GM21381 (cell line): ENCODE results near the gene HSPH1.
"Not testable (repeated sequence)": the region's sequence is repeated elsewhere in the genome, so short reads cannot be mapped to it uniquely, and the experiment has no call there.

Source experiments
- ATAC-seq: cut with Tn5 transposase; IDR thresholded peaks from one replicate; pipeline ENCODE4 v1.9.1; 2021; ENCODE audit warnings: mild to moderate bottlenecking, moderate library complexity; ENCODE audit not compliant: unreplicated experiment

The HSPH1 gene

GRCh38 chr13:31100721-31101120, 61.0 kb downstream of the HSPH1 start:
- no peak for ATAC-seq

GRCh38 chr13:31097911-31098434, 63.7 kb downstream of the HSPH1 start:
- ATAC-seq = not testable (repeated sequence)

- no peak for ATAC-seq
Measured at GRCh38 chr13:31096654-31097302, 64.9 kb downstream of the HSPH1 start.

GRCh38 chr13:31094331-31095015, 67.2 kb downstream of the HSPH1 start:
- ATAC-seq = no peak

GRCh38 chr13:31093145-31093885, 68.4 kb downstream of the HSPH1 start:
- no peak for ATAC-seq

GRCh38 chr13:31092646-31093045, 69.1 kb downstream of the HSPH1 start:
- no peak for ATAC-seq

- no peak for ATAC-seq
Measured at GRCh38 chr13:31090961-31091624, 70.6 kb downstream of the HSPH1 start.

GRCh38 chr13:31090096-31090495, 71.6 kb downstream of the HSPH1 start:
- ATAC-seq = no peak

GRCh38 chr13:31089649-31090048, 72.1 kb downstream of the HSPH1 start:
- no peak for ATAC-seq

GRCh38 chr13:31088826-31089420, 72.8 kb downstream of the HSPH1 start:
- no peak for ATAC-seq
